ENCODE results near the gene MAP2K4.

Gene MAP2K4

DNA sequence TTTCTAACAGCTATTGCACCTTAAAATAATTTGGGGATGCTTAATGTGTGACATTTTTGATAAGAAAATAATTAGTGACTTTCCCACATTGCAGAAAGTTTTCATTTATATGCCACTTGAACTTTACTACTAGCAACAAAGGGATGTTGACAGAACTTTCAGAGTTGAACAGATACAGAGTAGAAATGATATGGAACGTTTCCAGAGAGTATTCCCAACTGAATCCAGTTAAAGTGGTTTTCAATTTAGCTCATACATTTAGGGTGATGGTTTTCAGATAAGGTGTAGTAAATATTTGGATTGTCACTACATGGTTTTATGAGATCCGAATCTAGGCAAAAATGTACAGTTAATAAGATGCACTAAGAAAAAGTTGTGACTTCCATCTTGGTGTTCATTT is 17.3 kb downstream of the MAP2K4 start:
- no peak for DNase-seq (ENCODE audit: low read depth)

DNA sequence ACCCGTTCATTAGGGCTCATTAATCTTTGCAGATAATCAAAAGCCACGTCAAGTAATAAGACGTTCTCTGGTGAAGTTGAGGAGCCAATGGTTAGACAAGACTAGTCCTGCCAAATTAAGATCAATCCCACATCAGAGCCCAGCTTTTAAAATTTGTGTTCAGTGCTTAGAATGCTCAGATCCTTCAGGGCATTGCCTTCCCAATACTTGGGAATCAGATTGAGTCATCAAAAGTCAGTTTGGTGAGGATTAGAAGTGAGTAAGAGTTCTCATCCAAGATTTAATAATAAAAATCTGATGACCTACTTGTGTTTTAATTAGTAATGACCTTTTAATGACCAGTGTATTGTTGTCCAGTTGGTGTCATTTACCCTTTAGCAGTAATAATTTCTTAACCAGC is 19.8 kb downstream of the MAP2K4 start:
- DNase-seq (ENCODE audit: low read depth), result no peak

- peak; percentile 63 for DNase-seq (ENCODE audit: low read depth)
Observed at GRCh38 chr17:12041312-12041711, 20.6 kb downstream of the MAP2K4 start.

DNA sequence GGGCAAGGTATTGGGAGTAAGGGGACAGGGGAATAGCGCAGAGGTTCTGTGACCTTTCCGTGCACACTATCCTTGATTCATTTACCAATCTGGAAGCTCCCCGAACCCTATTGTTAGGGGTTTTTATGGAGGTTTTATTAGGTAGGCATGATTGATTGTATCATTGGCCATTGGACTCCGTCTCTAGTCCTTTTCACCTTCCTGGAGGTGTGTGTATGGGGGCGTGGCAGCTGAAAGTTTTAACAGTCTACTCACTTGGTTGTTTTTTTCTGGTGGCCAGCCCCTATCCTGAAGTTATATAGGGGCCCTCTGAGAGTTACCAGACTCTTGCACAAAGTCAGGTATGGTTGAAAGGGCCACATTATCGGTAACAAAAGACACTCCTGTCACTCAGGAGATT is 23.0 kb downstream of the MAP2K4 start:
- no peak for DNase-seq (ENCODE audit: low read depth)

DNA sequence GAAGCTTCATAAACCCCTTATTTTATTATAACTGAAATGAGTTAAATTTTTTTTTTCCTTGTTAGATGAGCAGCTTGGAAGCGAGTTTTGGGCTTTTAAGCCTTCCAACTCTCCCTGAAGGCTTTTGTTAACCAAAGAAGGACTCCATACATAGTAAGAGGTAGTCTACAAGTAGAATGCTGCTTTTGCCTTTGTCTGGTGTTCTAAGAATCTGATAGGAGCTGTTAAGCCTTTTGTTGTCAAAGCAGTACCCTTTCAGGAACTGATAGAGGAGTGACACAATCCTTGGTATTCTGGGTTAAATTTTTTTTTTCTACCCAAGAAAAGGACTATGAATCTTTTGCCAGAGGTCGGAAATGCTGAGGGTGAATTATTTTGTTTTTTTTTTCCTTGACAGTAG is 26.1 kb downstream of the MAP2K4 start:
- no peak for DNase-seq (ENCODE audit: low read depth)

DNA sequence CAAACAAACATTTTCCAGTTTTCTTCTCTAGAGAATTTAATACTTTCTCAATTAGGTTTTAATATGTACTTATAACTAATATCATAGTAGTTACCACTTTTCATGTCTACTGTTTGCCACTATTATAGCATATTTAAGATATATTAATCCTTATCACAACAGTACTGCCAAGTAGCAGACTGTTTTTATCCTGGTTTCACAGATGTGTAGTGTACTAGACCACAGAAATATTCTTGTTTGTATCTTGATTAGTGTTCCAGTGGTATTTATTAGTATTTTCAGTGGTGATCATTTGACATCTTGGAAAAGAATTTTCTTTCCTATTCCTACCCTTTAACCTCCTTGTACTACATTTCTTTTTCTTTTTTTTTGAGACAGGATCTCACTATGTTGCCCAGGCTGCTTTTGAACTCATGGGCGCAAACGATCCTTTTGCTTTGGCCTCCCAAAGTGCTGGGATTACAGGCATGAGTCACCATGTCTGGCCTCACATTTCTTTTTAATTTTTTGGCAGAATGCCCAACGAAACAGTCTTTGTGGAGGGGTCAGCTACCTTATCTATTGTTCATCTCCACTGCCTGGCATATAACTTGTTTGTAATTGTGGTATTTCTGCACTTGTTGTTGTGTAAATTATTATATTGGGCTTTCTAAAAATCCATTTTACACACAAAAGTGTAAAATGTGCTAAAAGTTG is 27.2 kb downstream of the MAP2K4 start:
- DNase-seq (ENCODE audit: low read depth), result no peak

GRCh38 chr17:12048843-12049473 is 28.3 kb downstream of the MAP2K4 start:
- no peak for DNase-seq (ENCODE audit: low read depth)

GRCh38 chr17:12050646-12051225 is 30.1 kb downstream of the MAP2K4 start:
- DNase-seq (ENCODE audit: low read depth), result no peak

DNA sequence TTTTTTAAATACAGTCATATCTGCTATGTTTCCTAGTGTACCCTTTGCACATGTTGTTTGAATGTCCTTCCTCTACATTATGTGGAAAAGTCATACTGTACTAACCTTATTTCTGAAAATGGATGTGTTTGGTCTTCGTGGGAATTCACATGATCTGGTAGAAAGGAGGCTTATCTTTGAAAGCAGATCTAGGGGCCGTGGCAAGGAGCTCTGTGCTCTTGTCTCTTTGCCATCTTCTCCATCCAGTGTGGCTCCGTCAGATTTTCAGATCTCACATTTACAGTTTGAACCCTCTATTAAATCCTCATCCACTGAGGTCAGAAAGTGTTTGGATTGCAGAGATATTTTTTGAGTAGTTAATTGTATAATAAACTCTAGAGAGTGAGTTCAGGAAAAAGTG is 32.9 kb downstream of the MAP2K4 start:
- DNase-seq (ENCODE audit: low read depth), result no peak

GRCh38 chr17:12055889-12056288 is 35.2 kb downstream of the MAP2K4 start:
- DNase-seq (ENCODE audit: low read depth), result no peak

DNA sequence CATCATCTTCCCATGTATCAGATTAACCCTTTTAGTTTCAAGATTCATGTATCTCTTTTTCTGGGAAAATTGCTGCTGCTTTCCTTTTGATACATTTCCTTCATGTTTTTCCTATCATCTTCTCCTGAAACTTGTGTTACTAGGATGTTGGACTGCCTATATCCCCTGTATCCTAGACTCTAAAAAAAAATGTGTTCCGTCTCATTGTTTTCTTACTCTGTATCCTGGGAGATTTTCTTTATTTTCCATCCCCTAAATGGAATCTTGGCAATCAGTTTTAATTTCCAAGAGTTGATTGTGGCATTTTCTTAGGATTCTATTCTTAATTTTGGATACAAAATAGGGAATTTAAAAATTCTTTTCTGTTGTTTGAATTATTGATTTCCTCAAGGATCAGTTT is 36.8 kb downstream of the MAP2K4 start:
- no peak for DNase-seq (ENCODE audit: low read depth)

DNA sequence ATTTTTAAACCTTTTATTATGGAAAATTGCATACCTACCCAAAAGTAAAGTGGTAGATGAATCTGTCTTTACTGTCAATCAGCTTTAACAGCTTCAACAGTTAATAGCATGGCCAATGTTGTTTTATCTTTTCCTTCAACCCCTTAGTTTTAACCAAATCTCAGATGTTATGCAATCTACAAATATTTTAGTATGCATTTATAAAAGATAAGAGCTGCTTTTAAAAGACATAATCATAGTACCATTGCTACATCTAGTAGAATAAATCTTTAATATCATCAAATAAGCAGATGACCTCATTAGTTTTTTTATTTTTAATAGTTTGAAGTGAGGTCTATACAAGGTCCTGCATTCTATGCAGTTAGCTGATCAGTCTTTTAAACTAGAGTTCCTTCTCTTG is 37.9 kb downstream of the MAP2K4 start:
- DNase-seq (ENCODE audit: low read depth), result no peak

GRCh38 chr17:12062249-12062648 is 41.6 kb downstream of the MAP2K4 start:
- no peak for DNase-seq (ENCODE audit: low read depth)

DNA sequence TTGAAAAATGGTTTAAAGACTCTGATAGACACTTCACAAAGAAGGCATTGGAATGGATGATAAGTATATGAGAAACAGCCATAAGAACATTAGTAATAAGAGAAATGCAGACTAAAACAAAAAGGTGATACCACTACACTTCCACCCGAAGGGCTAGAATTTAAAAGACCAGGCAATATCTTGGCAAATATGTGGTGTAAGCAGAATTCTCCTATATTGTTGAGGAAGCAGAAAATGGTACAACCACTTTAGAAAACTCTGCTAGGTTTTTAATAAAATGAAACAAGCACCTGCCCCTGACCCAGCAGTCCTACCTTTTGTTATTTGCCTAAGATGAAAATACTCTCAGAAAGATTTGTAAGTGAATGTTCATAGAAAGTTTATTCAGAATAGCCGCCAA is 43.7 kb downstream of the MAP2K4 start:
- no peak for DNase-seq (ENCODE audit: low read depth)

DNA sequence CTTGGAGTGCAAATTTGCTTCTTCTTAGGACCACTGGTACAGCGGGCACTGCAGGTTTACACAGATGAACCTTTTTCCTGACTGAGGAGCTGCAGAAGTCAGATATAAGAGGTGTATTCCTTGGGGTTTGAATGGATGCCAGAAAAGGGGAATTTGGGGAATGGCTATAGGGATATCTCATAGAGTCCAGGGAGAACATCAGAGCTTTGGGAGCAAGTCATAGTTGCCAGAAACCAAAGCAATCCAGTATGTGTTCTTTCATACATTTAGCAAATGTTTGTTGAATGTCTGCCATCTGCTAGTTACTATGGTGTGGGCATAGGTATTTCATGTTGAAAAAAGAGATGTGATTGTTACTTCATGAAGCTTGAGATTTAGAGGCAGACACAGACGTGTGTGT is 46.8 kb downstream of the MAP2K4 start:
- no peak for DNase-seq (ENCODE audit: low read depth)

DNA sequence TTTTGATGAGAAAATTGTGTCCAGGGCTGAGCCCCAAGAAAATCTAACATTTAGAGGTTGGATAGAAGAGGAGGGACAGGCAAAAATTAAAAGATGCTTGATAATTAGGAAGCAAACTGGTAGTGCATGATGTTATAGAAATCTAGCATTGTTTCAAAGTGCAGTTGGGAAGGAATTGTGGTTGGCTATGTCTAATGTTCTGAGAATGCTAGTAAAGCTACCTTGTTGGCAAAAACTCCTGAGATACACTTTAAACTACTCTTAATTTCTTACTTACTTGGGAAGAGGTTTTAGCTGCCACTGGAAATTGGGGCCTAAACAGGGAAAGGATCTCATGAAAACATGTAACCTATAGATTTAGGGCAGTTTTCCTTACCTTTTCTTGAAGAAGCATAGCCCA is 48.3 kb downstream of the MAP2K4 start:
- DNase-seq (ENCODE audit: low read depth), result no peak

GRCh38 chr17:12070561-12070960 is 49.9 kb downstream of the MAP2K4 start:
- peak; percentile 86 for DNase-seq (ENCODE audit: low read depth)

GRCh38 chr17:12074346-12074745 is 53.7 kb downstream of the MAP2K4 start:
- no peak for DNase-seq (ENCODE audit: low read depth)

GRCh38 chr17:12077773-12078172 is 57.1 kb downstream of the MAP2K4 start:
- no peak for DNase-seq (ENCODE audit: low read depth)

DNA sequence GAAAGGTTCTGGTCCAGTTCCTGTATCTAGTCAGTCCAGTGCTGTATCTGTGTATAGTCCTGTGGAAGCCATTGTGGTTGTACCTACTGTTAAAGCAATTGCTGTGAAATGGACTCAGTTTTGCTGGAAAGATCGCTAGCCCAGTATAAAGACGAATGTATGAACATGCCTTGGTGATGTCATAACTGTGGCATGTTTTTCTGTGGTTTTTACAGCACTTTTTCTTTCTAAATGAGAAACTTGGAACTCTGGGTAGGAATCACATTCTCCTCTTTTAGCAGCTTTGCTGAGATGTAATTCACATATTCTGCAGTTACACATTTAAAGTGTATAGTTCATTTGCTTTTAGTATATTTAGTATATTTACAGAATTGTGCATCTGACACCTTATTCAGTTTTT is 58.1 kb downstream of the MAP2K4 start:
- peak; percentile 85 for DNase-seq (ENCODE audit: low read depth)

GRCh38 chr17:12081720-12082119 is 61.0 kb downstream of the MAP2K4 start:
- DNase-seq (ENCODE audit: low read depth), result no peak

DNA sequence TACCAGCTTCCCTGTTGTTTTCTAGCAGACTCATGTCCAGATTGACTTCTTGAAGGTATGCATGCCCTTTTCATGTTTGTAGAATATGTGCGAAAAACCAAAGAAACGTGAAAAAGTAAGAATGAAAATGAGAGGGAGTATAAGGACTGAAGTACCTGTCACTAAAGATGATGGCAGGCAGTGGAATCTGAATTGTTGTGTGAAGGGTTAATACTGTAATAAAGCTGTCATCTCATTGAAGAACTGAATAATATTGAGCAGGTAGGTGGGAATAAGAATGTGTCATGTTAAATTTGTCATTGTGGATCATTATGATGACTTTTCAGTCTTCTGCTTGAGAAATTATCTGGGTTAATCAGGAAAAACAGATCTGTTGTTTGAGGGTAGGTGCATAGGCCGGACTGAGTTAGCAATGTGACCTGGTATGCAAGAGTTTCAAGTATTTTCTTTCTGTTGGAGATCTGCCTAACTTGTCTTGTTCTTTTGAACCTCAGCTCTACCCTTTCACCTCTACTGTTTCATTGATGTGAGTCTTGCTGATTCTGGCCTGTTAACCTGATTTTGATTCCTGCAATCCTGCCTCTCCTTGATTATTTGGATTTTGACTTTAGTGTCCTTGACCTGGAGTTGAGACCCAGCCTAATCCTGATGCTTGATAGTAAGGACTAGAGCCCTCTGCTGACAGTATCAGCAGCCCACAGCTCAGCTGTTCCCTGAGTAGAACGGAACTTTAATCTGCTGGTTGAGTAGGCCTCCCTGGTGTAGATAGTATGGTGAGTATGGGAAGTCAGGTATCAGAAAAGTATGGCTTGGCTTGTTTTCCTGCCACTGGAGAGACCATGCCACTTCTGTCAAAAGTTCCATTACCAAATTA is 64.6 kb downstream of the MAP2K4 start:
- DNase-seq (ENCODE audit: low read depth), result no peak

- no peak for DNase-seq (ENCODE audit: low read depth)
Observed at GRCh38 chr17:12088035-12088434, 67.4 kb downstream of the MAP2K4 start.
